Upper lobe of left lung (tissue), 4 donors: Measurements from ENCODE around the gene SLC20A1.

Source experiments
- EP300 ChIP-seq, 4 donors: sonication (generic); formaldehyde crosslinking; IDR thresholded peaks; one replicate each; pipeline ENCODE4 v1.5.1; 2017; ENCODE audit warnings: antibody characterized with exemption in 4 of 4, control low read depth in 2 of 4
- POLR2A ChIP-seq, 4 donors: fragments of 450-650 bp; IDR thresholded peaks; one replicate each; pipeline ENCODE4 v1.5.1; 2016 to 2017; ENCODE audit warnings: antibody characterized with exemption in 4 of 4, mild to moderate bottlenecking in 2 of 4
- TF ChIP-seq, protein P1 (sequence below), 6 experiments: fragments of 450-650 bp in 4 of 6; fragments of 200-600 bp in 2 of 6; sonication (generic) in 2 of 6; IDR thresholded peaks; one replicate each; pipeline ENCODE4 v1.5.1; 2016 to 2019; ENCODE audit warnings: antibody characterized with exemption in 6 of 6

DNA sequence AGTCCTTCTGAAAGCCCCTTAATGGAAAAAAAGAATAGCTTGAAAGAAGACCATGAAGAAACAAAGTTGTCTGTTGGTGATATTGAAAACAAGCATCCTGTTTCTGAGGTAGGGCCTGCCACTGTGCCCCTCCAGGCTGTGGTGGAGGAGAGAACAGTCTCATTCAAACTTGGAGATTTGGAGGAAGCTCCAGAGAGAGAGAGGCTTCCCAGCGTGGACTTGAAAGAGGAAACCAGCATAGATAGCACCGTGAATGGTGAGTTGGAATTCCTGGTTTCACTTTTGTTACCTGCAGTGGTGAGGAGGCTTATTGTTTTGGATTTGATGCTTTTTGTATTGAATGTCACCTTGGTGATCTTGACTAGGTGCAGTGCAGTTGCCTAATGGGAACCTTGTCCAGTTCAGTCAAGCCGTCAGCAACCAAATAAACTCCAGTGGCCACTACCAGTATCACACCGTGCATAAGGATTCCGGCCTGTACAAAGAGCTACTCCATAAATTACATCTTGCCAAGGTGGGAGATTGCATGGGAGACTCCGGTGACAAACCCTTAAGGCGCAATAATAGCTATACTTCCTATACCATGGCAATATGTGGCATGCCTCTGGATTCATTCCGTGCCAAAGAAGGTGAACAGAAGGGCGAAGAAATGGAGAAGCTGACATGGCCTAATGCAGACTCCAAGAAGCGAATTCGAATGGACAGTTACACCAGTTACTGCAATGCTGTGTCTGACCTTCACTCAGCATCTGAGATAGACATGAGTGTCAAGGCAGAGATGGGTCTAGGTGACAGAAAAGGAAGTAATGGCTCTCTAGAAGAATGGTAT is 13.3 kb downstream of the SLC20A1 start:
- TF ChIP-seq, protein P1, sequence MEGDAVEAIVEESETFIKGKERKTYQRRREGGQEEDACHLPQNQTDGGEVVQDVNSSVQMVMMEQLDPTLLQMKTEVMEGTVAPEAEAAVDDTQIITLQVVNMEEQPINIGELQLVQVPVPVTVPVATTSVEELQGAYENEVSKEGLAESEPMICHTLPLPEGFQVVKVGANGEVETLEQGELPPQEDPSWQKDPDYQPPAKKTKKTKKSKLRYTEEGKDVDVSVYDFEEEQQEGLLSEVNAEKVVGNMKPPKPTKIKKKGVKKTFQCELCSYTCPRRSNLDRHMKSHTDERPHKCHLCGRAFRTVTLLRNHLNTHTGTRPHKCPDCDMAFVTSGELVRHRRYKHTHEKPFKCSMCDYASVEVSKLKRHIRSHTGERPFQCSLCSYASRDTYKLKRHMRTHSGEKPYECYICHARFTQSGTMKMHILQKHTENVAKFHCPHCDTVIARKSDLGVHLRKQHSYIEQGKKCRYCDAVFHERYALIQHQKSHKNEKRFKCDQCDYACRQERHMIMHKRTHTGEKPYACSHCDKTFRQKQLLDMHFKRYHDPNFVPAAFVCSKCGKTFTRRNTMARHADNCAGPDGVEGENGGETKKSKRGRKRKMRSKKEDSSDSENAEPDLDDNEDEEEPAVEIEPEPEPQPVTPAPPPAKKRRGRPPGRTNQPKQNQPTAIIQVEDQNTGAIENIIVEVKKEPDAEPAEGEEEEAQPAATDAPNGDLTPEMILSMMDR (IDR thresholded peaks at IDR 0.05) = peak in 2 of 6 experiments; percentile 9 to 27
- TF ChIP-seq POLR2A (IDR thresholded peaks at IDR 0.05) (no peak), EP300 (IDR thresholded peaks at IDR 0.05) (no peak)
